ENCODE data around the gene RHBG. TPM values are rescaled to one million over a fixed set of nuclear protein-coding genes. Genes with fewer than 3 reads are reported as not detected.
A peak's percentile ranks its signal among the peaks of the same experiment; 100 is the strongest.

Gene RHBG
- total RNA-seq, 1 experiment from 2014 or later: 1.5 TPM

GRCh38 chr1:156422602-156423091 lies 53.6 kb downstream of the RHBG start:
- H4K8ac ChIP-seq (replicated peaks; ENCODE audit: insufficient read length, low read depth, low read length): no peak overlapping the region
- H3K14ac ChIP-seq (ENCODE audit: insufficient read depth, low read length): peak overlapping the region; percentile 25; the same call in 1 of the 2 replicates
- Mint-ChIP-seq H3K4me1 (peaks cover 40 to 47% of the 10 kb centered on the region in 2 experiments), H3K36me3 (ENCODE audit: insufficient read depth in 1 of 3, low read depth in 3 of 3) (no peaks in the 10 kb centered on the region; a peak in 1 of 7 replicates), H3K4me3 (peak overlapping the region; percentile 55 to 81; a peak in 3 of 5 replicates), H3K27me3 (ENCODE audit: low read depth) (peaks cover 93% of the 10 kb centered on the region), H3K27ac (peak overlapping the region in 1 of 3 experiments; percentile 57; a peak in 3 of 7 replicates), H3K9me3 (no peaks in the 10 kb centered on the region; a peak in 1 of 5 replicates)
- H3K23me2 ChIP-seq (ENCODE audit: insufficient read length, low read depth, low read length, poor library complexity, severe bottlenecking): peaks cover 20% of the 10 kb centered on the region
- no peak overlapping the region for H3K4ac ChIP-seq (ENCODE audit: low read depth, low read length)
- H2BK20ac ChIP-seq (ENCODE audit: low read depth, low read length, poor library complexity, severe bottlenecking): no peak overlapping the region
- H4K5ac ChIP-seq (ENCODE audit: insufficient read length, low read depth, low read length): no peak overlapping the region
- no peak overlapping the region for H2BK120ac ChIP-seq (ENCODE audit: low read depth, low read length, poor library complexity, severe bottlenecking)
- H4K91ac ChIP-seq (ENCODE audit: insufficient read length, low read depth, low read length): no peak overlapping the region
- no peak overlapping the region for H2BK12ac ChIP-seq (ENCODE audit: insufficient read length, low read depth, low read length)
- H4K20me1 ChIP-seq (ENCODE audit: control insufficient read depth, insufficient read depth, insufficient read length): no peaks in the 10 kb centered on the region
- H3K56ac ChIP-seq (ENCODE audit: insufficient read length, low read depth, low read length): no peak overlapping the region
- H3K27ac ChIP-seq (ENCODE audit: insufficient read length, low read depth, low read length): no peak overlapping the region
- no CpG with 5 or more reads among the region's 15 CpGs for WGBS (ENCODE audit: extremely low coverage, insufficient read length, low lambda C conversion rate)
- H3K79me2 ChIP-seq (ENCODE audit: insufficient read depth, low read length): no peaks in the 10 kb centered on the region
- no peak for DNase-seq
- no peak overlapping the region for H3T11ph ChIP-seq (ENCODE audit: low read length)
- no peak overlapping the region for H3K23ac ChIP-seq (ENCODE audit: insufficient read length, low read depth, low read length)
- no peak overlapping the region for H3K9ac ChIP-seq (ENCODE audit: extremely low read depth, insufficient read length, low read length)
- H3K18ac ChIP-seq (ENCODE audit: insufficient read length, low read depth, low read length): peak overlapping the region; percentile 56
- H3K4me2 ChIP-seq (ENCODE audit: insufficient read depth, insufficient read length, low read length): peak overlapping the region; percentile 72
- no peak overlapping the region for H2AK5ac ChIP-seq (ENCODE audit: insufficient read length, low read length)
- no peak overlapping the region for H2BK5ac ChIP-seq (ENCODE audit: insufficient read length, low read length)
- H2AFZ ChIP-seq (ENCODE audit: low read length): no peak overlapping the region
- no peaks in the 10 kb centered on the region for H3K9me3 ChIP-seq (ENCODE audit: control insufficient read depth, low read depth, low read length)
- H3K27me3 ChIP-seq (ENCODE audit: insufficient read depth, low read length): peaks cover 48% of the 10 kb centered on the region
- TF ChIP-seq, protein P1, sequence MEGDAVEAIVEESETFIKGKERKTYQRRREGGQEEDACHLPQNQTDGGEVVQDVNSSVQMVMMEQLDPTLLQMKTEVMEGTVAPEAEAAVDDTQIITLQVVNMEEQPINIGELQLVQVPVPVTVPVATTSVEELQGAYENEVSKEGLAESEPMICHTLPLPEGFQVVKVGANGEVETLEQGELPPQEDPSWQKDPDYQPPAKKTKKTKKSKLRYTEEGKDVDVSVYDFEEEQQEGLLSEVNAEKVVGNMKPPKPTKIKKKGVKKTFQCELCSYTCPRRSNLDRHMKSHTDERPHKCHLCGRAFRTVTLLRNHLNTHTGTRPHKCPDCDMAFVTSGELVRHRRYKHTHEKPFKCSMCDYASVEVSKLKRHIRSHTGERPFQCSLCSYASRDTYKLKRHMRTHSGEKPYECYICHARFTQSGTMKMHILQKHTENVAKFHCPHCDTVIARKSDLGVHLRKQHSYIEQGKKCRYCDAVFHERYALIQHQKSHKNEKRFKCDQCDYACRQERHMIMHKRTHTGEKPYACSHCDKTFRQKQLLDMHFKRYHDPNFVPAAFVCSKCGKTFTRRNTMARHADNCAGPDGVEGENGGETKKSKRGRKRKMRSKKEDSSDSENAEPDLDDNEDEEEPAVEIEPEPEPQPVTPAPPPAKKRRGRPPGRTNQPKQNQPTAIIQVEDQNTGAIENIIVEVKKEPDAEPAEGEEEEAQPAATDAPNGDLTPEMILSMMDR (conservative IDR thresholded peaks at IDR 0.05): no peak
- H3K4me1 ChIP-seq (ENCODE audit: insufficient read depth, low read length): no peaks in the 10 kb centered on the region; the same call in 1 of the 2 replicates
- 0 out of 2 replicates have a peak overlapping the region, but pooled peaks have one; percentile 60 for H2BK15ac ChIP-seq (ENCODE audit: low read depth, low read length)
- no peaks in the 10 kb centered on the region for H3K79me1 ChIP-seq (ENCODE audit: insufficient read depth, low read depth, low read length, poor library complexity, severe bottlenecking)
